A204.1 (cell line): ENCODE results near the gene TGFB2.

Source experiments
- FAIRE-seq: peaks from 2 replicates; lab custom pipeline; 2012; peaks lifted over from hg19 to GRCh38; lab: Jason Lieb, UNC

The TGFB2 gene

DNA sequence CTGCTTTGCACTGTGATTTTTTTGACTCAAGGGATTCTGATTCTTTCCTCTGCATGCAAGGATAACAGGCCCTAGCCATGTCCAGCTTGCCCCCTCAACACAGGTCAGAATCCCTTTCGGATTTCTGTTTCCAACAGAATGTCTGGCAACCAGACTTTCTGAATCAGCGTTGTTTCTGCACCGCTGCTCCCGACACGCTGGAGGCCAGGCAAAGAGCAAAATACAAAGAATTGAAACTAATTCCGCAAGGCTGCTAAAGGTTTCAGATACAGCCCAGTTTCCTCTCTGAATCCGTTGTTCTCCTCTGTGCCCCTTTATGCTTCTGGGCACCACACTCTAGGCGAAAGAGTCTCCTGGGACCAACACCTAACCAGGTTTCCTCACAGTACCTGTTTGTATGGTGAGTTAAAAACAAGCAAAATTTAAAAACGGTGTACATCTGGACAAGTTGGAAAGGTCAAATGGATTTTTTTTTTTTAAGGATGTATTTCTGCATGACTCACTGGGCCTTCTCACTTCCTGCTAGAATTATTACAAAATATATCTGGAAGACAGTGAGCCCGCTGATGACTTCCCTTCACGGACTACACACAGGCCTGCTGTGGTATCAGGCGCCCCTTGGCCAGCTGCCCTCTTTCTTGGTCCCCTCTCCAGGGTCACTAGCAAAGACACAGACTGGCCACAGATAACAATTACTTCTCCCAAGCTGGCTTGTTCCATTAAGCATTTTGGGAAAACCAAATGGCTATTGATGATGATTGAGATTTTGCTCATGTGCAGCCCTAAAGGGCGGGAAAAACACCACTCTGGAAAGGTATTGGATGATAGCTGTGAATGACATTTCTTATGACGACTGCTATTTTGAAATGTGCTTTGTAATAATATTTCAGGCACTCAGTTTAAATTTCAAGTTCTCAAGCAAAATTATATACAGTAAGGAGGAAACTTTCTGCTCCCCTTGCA is 118.3 kb downstream of the TGFB2 start:
- no peak for FAIRE-seq

- FAIRE-seq = no peak
Observed at GRCh38 chr1:218464871-218465270, 119.7 kb downstream of the TGFB2 start.

- FAIRE-seq = no peak
Observed at GRCh38 chr1:218466341-218467010, 121.3 kb downstream of the TGFB2 start.

DNA sequence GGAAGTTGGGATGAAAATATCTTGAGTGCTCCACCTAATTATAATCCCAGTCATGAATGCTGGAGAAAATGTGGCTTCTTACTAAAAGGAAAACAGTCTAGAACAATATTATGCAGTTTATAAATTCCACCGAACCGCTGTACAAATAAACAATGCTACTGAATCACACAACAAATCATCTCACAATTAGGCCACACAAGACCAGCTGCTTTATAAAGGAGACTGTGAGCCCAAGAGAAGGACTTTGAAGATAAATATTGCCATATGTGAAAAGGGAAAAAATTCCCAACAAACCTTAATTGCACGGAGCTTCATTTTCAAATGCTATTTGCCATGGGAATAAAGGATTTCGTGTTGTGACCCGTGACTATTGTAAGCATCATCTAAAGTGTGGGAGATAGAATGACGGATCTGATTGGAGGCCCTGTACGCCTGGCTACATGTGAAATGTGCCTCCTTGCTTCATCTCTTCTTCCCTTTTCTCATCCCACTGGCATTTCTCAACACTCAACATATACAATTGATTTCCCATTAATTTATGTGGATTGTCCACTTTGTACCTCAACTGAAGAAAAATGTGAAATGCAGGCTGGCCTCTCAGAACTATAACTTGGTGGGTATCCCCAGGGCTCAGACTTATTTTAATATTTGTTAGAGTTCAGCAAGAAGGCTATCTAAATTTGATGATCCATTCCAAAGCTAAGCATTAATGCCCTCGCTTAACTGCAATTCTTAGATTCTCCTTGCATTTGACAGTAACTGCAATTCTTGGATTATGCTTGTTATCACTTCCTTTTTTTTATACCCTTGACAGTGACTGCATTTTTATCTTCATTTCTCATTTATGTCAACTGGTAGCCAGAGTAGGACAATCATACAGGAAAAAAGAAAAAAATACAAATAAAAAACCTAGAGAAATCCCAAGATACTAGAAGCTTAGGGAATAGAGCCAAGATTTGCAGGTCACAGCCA is 122.3 kb downstream of the TGFB2 start:
- no peak for FAIRE-seq

DNA sequence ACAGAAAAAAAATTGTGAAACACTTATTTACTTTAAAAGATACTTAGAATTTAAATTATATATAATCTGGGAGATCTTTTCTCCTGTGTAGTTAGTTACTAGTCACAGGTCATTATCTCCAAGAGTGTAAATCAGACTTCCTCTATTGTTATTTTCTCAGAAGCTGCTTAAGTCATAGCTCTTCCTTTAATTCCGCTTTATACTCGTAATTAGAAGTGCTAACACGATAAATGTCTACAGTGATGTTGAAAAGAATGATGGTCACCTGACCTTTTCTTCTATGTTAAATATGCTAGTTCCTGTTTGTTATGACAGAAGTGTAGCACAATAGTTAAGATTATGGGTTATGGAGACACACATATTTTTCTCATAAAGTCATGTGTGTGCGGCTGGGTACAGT is 123.6 kb downstream of the TGFB2 start:
- FAIRE-seq = no peak

DNA sequence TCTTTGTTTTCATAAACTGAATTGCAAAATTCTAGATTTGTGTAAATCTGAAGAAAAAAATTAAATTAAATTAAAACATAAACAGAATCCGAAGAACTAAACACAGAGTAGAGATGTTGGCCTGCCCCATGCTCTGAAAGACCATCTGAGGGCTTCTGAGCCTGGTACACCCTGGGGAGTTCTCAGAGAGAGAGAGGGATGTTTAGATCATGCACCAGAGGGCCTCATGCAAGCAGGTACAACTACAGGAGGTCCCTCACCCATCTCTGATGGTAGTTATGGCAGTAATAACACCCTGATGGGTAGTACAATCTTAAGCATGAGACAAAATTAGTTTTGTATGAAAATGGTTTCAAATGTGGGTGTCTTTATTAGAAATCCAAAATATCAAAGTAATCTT is 127.7 kb downstream of the TGFB2 start:
- FAIRE-seq = no peak

DNA sequence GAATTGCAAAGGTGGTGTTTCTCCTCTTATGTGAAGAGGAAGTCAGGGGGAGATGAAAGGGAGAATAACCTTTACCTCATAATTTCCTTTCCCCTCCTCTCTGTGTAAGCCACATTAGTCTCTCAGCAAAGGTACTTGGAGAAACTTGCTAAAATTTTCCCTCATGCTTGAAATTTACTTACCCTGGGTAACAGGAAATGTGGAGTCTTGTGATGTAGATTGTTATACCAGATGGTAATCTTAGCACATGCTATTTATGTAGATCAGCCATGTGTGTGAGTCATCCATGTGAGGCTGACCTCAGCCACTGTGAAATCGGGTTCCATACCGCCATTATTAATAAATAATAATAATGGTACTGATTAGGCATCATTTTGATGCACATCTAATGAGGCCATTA is 128.4 kb downstream of the TGFB2 start:
- FAIRE-seq = no peak

GRCh38 chr1:218474128-218474527 is 129.0 kb downstream of the TGFB2 start:
- no peak for FAIRE-seq

DNA sequence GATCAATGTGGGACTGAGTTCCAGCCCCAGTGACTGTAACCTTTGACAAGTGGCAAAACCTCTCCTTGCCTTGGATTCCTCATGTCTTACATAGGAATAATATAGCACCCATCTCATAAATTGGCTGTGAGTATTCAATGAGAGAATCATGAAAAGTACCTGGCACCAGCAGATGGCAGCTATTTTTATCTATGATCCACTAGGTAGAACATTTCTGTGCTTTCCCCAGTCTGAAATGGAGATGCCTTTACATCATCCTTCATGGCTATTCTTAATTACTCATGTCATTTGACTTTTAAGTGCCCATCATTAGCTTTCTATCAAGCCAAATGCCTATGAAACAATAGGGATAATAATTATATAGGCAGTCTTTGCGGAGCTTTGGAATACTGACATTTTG is 130.1 kb downstream of the TGFB2 start:
- no peak for FAIRE-seq

DNA sequence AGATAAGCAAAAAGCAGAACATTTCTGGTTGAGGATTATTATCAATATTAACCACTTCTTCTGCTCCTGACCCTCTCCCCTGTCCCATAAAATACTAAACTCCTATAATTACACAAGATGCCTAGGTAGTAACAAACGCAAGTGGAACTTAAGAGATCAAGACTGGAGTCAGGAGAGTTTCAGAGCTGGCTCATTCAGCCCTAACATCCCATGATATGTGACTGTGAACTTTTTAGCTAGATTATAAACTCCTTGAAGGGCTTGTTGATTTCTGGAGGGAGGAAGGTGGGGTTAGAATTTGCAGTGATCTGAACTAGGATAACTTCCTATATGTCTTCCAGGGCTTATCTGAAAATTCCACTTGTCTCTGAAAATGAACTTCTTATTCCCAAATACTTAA is 130.6 kb downstream of the TGFB2 start:
- no peak for FAIRE-seq

DNA sequence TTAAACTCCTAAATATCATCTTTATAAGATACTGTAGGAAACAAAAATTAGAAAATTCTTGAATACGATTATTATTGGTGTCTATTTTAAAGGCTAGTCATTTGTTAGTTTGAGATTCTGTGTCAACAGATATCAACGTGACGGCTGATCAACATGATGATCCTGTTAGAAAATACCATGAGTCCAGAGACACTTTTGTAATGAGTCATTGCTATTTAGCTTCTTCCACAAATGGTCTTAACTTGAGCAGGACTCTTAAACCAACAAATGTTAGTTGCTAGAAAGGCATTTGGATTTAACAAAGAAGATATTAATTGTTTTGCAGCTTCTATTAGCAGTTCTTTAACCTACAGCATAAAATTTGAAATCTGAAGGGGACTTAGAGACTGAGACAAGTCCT is 131.2 kb downstream of the TGFB2 start:
- no peak for FAIRE-seq

GRCh38 chr1:218478336-218478735 is 133.2 kb downstream of the TGFB2 start:
- FAIRE-seq = no peak

DNA sequence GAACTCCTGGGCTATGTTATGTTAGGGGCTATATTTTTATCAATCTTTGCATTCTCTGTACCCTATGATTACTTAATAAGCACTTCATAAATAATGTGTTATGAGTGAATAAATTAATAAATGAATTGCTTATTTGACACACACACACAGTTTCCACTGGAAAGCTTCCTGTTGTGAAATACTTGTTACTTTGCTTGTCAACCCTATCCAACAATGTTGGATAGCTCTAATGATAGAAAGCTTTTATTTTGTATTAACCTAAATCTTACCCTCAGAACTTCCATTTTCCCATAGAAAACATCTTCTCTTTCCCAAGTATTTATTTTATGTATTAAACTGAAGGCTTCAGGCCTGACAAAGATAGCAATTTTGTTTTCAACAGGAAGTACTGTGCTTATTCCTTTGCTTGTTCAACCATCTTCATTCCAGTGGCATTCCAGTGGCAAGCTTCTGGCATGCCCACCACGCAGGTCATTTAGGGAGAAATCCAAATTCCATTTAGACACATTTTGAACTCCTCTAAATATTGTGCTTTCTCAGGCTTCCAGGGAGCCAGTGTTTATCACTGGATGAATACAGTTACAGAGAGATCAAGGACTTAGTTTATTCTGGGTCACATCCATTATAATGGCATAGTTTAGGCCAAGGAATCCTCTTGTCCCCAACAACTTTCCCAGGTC is 134.4 kb downstream of the TGFB2 start:
- FAIRE-seq = no peak

- no peak for FAIRE-seq
Observed at GRCh38 chr1:218480137-218480536, 135.0 kb downstream of the TGFB2 start.

- FAIRE-seq = no peak
Observed at GRCh38 chr1:218480588-218481099, 135.5 kb downstream of the TGFB2 start.

DNA sequence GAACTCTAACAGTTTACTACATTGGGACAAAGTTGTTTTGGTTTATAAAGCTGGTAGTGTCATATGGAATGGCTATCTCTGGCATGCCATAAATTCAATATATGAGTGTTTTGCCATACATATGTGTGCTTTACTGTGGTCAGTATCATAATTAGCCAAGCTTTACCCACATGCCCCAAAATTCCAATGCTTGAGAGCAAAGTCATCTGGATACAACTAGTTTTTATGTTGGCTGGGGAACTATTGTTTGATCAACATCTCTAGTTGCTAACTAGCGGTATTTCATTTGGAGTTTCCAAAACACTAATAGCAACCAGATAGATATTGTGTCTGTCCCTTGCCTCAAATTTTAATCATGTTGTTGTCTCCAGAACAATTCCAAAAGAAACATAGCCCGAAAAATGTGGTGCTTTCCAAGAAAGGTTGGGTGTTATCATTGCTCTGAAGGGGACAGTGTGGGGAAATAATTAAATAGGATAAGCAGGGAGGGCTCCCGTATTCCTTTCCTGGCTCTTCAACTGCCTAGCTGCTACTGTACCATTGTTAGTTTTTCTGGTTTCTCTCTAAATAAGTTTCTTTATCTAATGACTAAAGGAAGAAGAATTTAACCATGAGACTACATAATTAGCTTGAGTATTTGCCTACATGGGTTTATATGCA is 136.1 kb downstream of the TGFB2 start:
- FAIRE-seq = no peak

- FAIRE-seq = no peak
Observed at GRCh38 chr1:218482683-218483082, 137.5 kb downstream of the TGFB2 start.

GRCh38 chr1:218485241-218485928 is 140.2 kb downstream of the TGFB2 start:
- FAIRE-seq = no peak

GRCh38 chr1:218488531-218488930 is 143.4 kb downstream of the TGFB2 start:
- FAIRE-seq = no peak

DNA sequence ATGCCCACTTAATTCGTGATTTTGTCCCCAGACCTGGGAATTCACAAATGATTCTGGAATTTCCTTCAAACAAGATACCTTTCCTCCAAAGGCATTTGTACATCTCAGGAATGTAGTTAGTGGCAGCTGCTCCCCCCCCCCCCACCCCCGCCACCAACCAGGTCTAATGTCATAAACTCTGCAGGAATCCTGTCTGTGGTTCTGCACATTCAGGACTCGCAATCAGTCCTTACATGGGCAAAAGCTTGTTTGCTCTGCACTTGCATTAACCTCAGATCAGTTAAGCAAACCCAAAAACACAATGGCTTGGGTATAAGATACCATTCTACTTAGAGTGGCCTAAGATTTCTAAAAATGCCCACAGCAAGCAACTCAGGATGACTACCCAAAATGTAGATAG is 143.8 kb downstream of the TGFB2 start:
- no peak for FAIRE-seq
